NB4 (cell line): ENCODE measurements around the gene TADA2A.

Experiments
- MAX ChIP-seq: IDR thresholded peaks from 2 replicates; pipeline ENCODE4 v1.6.1; 2011; ENCODE audit warnings: low read depth, low read length
- MYC ChIP-seq: IDR thresholded peaks from 2 replicates; pipeline ENCODE4 v1.6.1; 2011; ENCODE audit warnings: low read depth, low read length
- POLR2A ChIP-seq: IDR thresholded peaks from 2 replicates; pipeline ENCODE4 v1.6.1; 2011; ENCODE audit warnings: mild to moderate bottlenecking; ENCODE audit not compliant: insufficient read length; ENCODE audit errors: extremely low read depth
- TF ChIP-seq, protein P1 (sequence below): IDR thresholded peaks from one replicate; pipeline ENCODE4 v1.5.1; 2012; ENCODE audit warnings: low read depth, low read length

DNA sequence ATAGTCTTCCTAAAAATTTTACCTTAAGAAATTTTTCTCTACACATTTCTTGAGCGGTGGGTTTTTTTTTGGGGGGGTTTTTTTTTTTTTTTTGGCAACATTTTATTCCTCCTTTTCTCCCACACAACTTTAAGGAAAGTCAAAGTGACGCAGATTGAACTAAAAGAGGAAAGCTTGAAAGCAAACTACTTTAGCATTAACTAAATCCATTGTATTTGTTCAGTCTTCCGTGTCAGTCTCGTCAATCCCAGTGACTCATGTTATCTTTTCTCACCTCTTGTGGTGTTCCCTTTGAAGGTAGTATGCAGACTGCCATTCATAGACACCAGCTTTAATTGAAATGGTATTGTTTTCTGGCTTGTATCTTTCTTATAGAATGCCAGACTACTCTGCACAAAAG is 39.3 kb downstream of the TADA2A start:
- TF ChIP-seq, protein P1, sequence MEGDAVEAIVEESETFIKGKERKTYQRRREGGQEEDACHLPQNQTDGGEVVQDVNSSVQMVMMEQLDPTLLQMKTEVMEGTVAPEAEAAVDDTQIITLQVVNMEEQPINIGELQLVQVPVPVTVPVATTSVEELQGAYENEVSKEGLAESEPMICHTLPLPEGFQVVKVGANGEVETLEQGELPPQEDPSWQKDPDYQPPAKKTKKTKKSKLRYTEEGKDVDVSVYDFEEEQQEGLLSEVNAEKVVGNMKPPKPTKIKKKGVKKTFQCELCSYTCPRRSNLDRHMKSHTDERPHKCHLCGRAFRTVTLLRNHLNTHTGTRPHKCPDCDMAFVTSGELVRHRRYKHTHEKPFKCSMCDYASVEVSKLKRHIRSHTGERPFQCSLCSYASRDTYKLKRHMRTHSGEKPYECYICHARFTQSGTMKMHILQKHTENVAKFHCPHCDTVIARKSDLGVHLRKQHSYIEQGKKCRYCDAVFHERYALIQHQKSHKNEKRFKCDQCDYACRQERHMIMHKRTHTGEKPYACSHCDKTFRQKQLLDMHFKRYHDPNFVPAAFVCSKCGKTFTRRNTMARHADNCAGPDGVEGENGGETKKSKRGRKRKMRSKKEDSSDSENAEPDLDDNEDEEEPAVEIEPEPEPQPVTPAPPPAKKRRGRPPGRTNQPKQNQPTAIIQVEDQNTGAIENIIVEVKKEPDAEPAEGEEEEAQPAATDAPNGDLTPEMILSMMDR: no peak
- no peak for TF ChIP-seq POLR2A
- no peak for TF ChIP-seq MAX
- no peak for TF ChIP-seq MYC
